BJ (cell line): ENCODE measurements around the gene COQ2. TPM values are rescaled to one million over a fixed set of nuclear protein-coding genes. Genes with fewer than 3 reads are reported as not detected.

Experiments used
- CTCF ChIA-PET: fragments of 350-600 bp; formaldehyde crosslinking; extraction: SDS; loops from one replicate; lab custom pipeline; 2021; ENCODE audit warnings: antibody characterized with exemption, inconsistent platforms; lab: Yijun Ruan, JAX
- POLR2A ChIA-PET: fragments of 300-600 bp; sonication (Branson Sonifier 250); formaldehyde crosslinking; extraction: SDS; loops from one replicate; lab custom pipeline; 2021; ENCODE audit warnings: antibody characterized with exemption; lab: Charles Lee
- DNase-seq: peaks from one replicate; pipeline ENCODE4 v3.0.0-alpha.2; 2011; ENCODE audit warnings: low read depth
- H3K27me3 ChIP-seq: 2 replicates; pipeline ENCODE4 v1.6.0; 2011; ENCODE audit warnings: low read length; ENCODE audit not compliant: control insufficient read depth, insufficient read depth
- H3K36me3 ChIP-seq: 2 replicates; pipeline ENCODE4 v1.5.1; 2011; ENCODE audit warnings: low read length; ENCODE audit not compliant: control insufficient read depth, insufficient read depth
- H3K4me3 ChIP-seq: 2 replicates; pipeline ENCODE4 v1.5.1; 2011; ENCODE audit warnings: low read depth, mild to moderate bottlenecking, control low read depth, low read length
- polyA plus RNA-seq: library from polyadenylated mRNA; depleted of rRNA; stranded (reverse); fragments of >200 nt; gene quantifications from 2 replicates; pipeline ENCODE4 v1.2.3, GENCODE V29; 2011
- TF ChIP-seq, protein P1 (sequence below): IDR thresholded peaks from 2 replicates; pipeline ENCODE4 v1.5.1; 2011; ENCODE audit warnings: low read depth, mild to moderate bottlenecking, control low read depth, inconsistent platforms, low read length, moderate library complexity; ENCODE audit not compliant: insufficient read depth

COQ2 gene
- polyA plus RNA-seq, 1 experiment, result 14.5 TPM

DNA sequence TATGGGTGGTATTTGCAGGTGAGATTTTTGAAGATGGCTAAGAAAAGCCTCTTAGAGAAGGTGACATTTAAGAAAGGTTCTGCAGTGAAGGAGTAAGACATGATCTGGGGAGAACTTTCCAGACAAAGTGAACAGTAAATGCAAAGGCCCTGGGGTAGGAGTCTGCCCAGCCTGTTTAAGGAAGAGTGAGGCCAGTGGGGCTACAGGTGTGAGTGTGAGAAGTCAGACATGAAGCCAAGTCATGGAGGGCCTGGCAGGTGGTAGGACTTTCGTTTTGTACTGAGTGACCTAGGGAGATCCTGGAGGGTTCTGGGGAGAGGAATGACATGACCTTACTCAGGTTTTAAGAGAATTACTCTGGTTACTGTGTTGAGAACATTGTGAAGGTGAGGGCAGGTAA, 21.5 kb downstream of the COQ2 start:
- ChIA-PET POLR2A (no interaction called here), CTCF (interaction anchor here (3.2 kb wide), 1 partner anchor 188 kb away, joined by 19 read pairs; no protein-coding TSS in a partner anchor)
- Histone ChIP-seq H3K4me3 (no peak overlapping the region), H3K27me3 (no peaks in the 10 kb centered on the region), H3K36me3 (no peaks in the 10 kb centered on the region)
- TF ChIP-seq, protein P1, sequence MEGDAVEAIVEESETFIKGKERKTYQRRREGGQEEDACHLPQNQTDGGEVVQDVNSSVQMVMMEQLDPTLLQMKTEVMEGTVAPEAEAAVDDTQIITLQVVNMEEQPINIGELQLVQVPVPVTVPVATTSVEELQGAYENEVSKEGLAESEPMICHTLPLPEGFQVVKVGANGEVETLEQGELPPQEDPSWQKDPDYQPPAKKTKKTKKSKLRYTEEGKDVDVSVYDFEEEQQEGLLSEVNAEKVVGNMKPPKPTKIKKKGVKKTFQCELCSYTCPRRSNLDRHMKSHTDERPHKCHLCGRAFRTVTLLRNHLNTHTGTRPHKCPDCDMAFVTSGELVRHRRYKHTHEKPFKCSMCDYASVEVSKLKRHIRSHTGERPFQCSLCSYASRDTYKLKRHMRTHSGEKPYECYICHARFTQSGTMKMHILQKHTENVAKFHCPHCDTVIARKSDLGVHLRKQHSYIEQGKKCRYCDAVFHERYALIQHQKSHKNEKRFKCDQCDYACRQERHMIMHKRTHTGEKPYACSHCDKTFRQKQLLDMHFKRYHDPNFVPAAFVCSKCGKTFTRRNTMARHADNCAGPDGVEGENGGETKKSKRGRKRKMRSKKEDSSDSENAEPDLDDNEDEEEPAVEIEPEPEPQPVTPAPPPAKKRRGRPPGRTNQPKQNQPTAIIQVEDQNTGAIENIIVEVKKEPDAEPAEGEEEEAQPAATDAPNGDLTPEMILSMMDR, result no peak
- DNase-seq, result no peak

DNA sequence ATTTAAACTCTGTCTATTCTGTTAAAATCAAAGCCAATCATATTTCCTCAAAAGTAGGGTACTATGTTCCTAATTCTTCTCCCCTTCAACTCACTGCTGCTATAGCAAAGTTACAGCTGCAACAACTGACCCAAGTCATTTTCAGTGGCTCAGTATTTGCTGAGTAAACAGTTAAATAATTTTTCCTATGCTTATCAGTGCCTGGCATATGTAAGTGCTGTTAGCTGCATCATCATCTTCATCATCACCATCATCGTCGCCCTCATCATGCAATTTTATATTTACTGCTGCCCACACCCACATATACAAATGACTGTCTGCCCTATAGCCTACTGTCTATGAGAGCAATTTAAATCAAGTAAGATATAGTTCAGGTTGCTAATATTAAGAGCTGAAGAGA, 21.9 kb downstream of the COQ2 start:
- TF ChIP-seq, protein P1, result no peak
- Histone ChIP-seq H3K27me3 (no peaks in the 10 kb centered on the region), H3K36me3 (no peaks in the 10 kb centered on the region), H3K4me3 (no peak overlapping the region)
- no peak for DNase-seq
- CTCF ChIA-PET, result interaction anchor here (1.0 to 3.2 kb wide), 3 partner anchors 18 to 205 kb away, joined by 3 to 19 read pairs (median 9); no protein-coding TSS in a partner anchor
- POLR2A ChIA-PET, result no interaction called here

DNA sequence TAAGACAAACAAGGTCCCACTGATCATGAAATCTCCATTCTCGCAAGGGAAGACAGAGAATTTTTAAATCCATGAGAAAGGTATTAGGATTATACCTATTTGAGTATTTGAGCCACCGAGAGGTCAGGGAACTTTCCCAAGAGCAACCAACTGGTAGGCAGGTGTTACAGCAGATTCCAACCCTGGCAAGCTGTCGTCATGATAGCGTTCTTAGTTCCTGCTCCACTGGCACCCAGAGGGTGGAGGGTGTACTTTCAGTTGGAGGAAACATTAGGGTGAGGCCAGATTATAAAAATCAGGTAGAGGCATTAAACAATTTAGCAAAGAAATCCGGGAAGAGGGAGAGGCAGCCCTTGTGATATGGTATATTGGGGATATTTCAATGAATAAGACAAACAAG, 23.3 kb downstream of the COQ2 start:
- Histone ChIP-seq H3K36me3 (no peaks in the 10 kb centered on the region), H3K27me3 (no peaks in the 10 kb centered on the region), H3K4me3 (no peak overlapping the region)
- TF ChIP-seq, protein P1, result no peak
- CTCF ChIA-PET, result interaction anchor here (1.1 to 3.2 kb wide), 8 partner anchors 8 to 206 kb away, joined by 3 to 19 read pairs (median 6); no protein-coding TSS in a partner anchor
- POLR2A ChIA-PET, result no interaction called here
- no peak for DNase-seq

DNA sequence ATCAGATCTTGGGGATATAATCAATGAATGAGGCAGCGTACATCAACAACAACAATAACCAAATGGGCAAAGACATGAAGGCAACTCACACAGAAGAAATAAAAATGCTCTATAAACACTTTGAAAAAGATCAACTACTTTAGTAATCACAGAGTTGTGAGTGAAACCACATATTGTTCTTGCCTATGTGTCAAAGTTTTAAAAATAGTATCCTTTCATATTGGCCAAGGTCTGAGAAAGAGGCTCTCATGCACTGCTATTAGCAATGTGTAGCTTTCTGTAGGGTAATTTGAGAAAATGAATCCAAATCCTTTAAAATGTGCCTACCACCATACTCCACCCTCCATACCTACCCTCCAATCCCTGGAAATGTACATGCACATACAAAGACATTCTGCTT, 25.0 kb downstream of the COQ2 start:
- POLR2A ChIA-PET, result interaction anchor here (0.6 kb wide), 1 partner anchor 200 kb away, joined by 7 read pairs; no protein-coding TSS in a partner anchor
- TF ChIP-seq, protein P1, result no peak
- no peak overlapping the region for H3K4me3 ChIP-seq
- CTCF ChIA-PET, result interaction anchor here (0.6 to 2.6 kb wide), 10 partner anchors 11 to 204 kb away, joined by 3 to 13 read pairs (median 4); partner anchors contain the start of gene COQ2
- H3K36me3 ChIP-seq, result no peaks in the 10 kb centered on the region
- H3K27me3 ChIP-seq, result no peaks in the 10 kb centered on the region
- no peak for DNase-seq

DNA sequence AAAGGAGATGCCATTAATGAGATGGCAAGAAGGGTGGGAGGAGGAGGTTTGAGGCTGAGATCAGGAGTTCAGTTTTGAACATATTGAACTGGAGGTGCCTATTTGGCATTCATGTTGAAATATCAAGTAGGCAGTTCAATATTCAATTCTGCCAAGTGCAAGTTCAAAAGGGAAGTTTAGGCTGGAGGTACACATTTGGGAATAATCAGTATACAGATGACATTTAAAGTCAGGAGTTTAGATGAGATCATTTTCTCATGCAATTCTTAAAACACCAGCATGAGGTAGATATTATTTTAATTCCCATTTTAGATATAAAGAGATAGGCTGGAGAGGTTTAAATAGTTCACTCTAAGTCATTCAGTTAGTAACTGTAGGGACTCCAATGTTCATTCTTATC, 26.1 kb downstream of the COQ2 start:
- TF ChIP-seq, protein P1, result no peak
- DNase-seq, result no peak
- ChIA-PET POLR2A (interaction anchor here (0.6 kb wide), 1 partner anchor 22 kb away, joined by 10 read pairs; no protein-coding TSS in a partner anchor), CTCF (interaction anchor here (1.2 to 2.6 kb wide), 5 partner anchors 13 to 203 kb away, joined by 3 to 13 read pairs (median 4); no protein-coding TSS in a partner anchor)
- H3K27me3 ChIP-seq, result no peaks in the 10 kb centered on the region
- H3K4me3 ChIP-seq, result no peak overlapping the region
- H3K36me3 ChIP-seq, result no peaks in the 10 kb centered on the region
